ENCODE measurements around the gene WIPF3. TPM values are rescaled to one million over a fixed set of nuclear protein-coding genes. Genes with fewer than 3 reads are reported as not detected.
A peak's percentile ranks its signal among the peaks of the same experiment; 100 is the strongest.

The WIPF3 gene
- total RNA-seq, 2 donors from 2014 or later = not detected

DNA sequence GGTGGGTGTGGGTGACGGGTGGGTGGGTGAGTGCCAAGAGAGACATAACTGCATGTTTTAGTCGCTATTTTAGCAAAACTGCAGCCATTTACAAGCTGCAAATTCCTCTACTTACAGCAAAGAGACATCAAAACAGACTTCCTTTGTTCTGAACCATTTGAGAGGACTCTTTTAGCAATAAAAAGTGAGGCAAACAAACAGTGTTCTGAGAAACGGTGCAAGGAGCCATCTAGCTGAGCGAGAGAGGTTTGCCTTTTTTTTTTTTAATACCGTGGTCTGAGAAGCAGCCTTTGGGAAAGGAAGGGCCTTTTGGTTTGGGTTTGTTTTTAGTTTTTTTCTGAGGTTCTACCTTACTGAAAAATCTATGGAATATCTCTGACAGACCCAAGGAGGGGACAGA is 120.4 kb downstream of the WIPF3 start:
- DNase-seq (ENCODE audit: low spot score) (no peak), ATAC-seq (no peak)
- Mint-ChIP-seq H3K9me3 (no peaks in the 10 kb centered on the region), H3K4me3 (no peak overlapping the region), H3K36me3 (no peaks in the 10 kb centered on the region), H3K27me3 (no peaks in the 10 kb centered on the region), H3K27ac (no peak overlapping the region), H3K4me1 (ENCODE audit: low read depth in 2 of 2) (peaks cover 0 to 2% of the 10 kb centered on the region in 2 donors)

DNA sequence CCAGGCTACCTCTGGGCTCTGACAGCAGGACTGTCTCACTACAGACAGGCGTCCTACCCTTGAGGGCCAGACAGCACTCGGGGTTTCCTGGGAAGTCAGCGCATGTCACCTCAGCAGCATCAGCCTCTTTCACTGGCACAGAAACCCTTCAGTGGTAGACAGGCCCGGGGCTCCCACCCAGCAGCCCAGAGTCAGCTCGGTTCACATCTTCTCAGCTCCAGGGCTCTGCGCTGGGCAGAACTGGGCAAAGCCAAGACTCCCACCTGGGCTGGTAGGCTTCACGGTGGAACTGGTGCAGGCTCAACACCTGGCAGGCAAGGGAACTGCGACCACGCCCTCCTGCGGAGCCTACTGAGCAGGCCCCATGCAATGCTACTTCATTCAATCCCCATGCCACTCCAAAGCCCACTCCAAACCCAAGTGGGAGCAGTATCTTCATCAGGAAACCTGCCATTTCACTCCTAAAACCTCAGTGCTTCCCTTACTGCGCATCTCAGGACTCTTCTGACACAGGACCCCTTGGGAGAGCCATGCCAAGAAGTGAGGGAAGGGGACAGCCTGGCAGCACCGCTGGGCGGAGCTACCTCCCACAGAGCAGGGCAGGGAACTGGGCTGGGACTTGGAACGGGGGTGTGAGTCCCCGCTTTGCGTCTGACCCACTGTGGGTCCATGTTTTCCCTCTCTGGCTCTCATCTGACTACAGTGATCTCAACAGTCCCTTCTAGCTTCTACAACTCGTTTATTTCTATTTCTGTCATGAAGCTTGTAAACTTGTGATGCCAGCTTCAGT is 122.9 kb downstream of the WIPF3 start:
- Mint-ChIP-seq H3K27me3 (no peaks in the 10 kb centered on the region), H3K9me3 (no peaks in the 10 kb centered on the region), H3K36me3 (no peaks in the 10 kb centered on the region), H3K4me1 (ENCODE audit: low read depth in 2 of 2) (peaks cover 0 to 2% of the 10 kb centered on the region in 2 donors), H3K27ac (no peak overlapping the region), H3K4me3 (no peak overlapping the region)
- no peak for DNase-seq (ENCODE audit: low spot score)
- peak; percentile 22 to 55 for ATAC-seq

DNA sequence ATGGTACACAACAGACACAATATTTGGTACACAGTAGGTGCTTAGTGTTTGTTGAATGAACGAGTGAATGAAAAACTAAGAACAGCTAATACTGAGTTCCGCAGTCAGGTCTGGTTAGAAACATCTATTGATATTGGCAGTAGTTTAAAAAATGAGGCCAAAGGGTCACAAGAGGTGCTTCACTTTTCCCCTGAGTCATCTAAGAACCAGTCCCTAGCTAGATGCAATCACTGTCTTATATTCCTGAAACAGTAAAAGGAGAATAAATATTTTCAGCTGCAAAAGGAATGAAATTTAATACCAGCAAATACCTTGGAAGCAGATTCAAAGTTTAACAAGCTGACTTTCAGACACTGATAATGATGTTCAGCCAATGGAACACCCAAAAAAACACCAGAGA is 128.8 kb downstream of the WIPF3 start:
- H3K27ac Mint-ChIP-seq = no peak overlapping the region

DNA sequence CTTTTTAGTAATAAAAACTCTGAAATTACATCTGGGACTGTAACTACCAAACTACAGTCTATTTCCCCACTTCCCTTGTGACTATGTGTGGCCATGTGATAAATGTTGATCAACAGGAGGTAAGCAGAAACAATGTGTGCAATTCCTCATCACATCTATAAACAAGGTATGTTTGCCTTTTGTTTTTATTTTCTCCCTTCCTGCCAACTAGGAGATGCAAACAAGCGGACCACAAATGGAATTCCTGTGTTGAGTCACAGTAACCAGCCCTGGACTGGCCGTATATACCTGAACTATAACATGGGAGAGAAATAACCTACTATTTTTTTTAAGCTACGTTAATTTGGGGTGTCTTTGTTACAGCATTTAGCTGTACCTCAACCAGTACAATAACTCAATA is 130.8 kb downstream of the WIPF3 start:
- DNase-seq (ENCODE audit: low spot score) (no peak), ATAC-seq (no peak)
- Mint-ChIP-seq H3K36me3 (no peaks in the 10 kb centered on the region), H3K4me3 (no peak overlapping the region), H3K27ac (no peak overlapping the region), H3K27me3 (no peaks in the 10 kb centered on the region), H3K9me3 (no peaks in the 10 kb centered on the region), H3K4me1 (ENCODE audit: low read depth in 2 of 2) (no peaks in the 10 kb centered on the region)

More for the DNA sequence above, 128.8 kb downstream of the WIPF3 start:
- no peaks in the 10 kb centered on the region for H3K36me3 Mint-ChIP-seq
- no peak for DNase-seq (ENCODE audit: low spot score)
- no peaks in the 10 kb centered on the region for H3K9me3 Mint-ChIP-seq
- H3K4me1 Mint-ChIP-seq (ENCODE audit: low read depth in 2 of 2) = no peaks in the 10 kb centered on the region
- no peak overlapping the region for H3K4me3 Mint-ChIP-seq
- no peak for ATAC-seq
- no peaks in the 10 kb centered on the region for H3K27me3 Mint-ChIP-seq

DNA sequence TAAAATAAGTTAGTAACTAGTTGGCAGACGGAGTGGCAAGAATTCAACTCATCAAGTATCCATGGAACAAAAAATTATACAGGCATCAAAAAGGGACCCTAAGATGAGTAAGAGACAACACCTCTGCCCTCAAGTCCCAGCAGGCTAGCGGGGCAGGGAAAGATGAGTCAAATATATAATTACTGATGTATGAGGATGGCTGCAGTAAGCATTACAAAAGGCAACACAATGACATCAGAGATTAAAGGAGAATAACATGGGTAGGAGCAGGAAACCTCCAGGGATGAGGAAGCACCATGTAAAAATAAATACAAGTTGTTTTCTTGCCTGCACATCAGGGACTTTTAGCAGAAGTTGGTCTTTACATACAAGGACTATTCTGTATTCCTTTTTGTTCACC is 133.9 kb downstream of the WIPF3 start:
- no peak overlapping the region for H3K27ac Mint-ChIP-seq

DNA sequence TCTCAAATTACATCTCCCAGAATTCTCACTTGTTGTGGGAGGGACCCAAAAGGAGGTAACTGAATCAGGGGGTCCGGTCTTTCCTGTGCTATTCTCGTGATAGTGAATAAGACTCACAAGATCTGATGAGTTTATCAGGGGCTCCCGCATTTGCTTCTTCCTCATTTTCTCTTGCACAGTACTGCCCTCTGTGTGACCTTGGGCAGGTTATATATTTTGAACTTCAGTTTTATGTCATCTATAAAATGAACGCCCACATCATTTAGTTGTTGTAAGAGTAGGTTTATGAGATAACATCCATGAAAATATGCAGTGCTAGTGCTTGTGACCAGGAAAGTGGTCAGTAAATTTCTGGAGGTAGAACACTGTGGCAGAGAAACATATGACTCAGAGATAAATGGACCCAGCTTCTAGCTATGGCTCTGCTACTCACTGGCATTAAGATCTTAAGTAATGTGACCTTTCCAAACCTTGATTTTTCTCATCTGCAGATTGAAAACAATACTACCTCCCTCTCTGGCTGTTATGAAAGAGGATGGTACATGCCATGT is 139.0 kb downstream of the WIPF3 start:
- no peaks in the 10 kb centered on the region for H3K4me1 Mint-ChIP-seq (ENCODE audit: low read depth in 2 of 2)
- no peaks in the 10 kb centered on the region for H3K36me3 Mint-ChIP-seq
- H3K9me3 Mint-ChIP-seq = no peaks in the 10 kb centered on the region
- no peak overlapping the region for H3K27ac Mint-ChIP-seq
- DNase-seq (ENCODE audit: low spot score) = no peak
- no peak for ATAC-seq
- H3K4me3 Mint-ChIP-seq = no peak overlapping the region
- H3K27me3 Mint-ChIP-seq = no peaks in the 10 kb centered on the region

More for the DNA sequence above, 133.9 kb downstream of the WIPF3 start:
- H3K4me1 Mint-ChIP-seq (ENCODE audit: low read depth in 2 of 2) = no peaks in the 10 kb centered on the region
- H3K36me3 Mint-ChIP-seq = no peaks in the 10 kb centered on the region
- ATAC-seq = no peak
- no peak overlapping the region for H3K4me3 Mint-ChIP-seq
- no peaks in the 10 kb centered on the region for H3K27me3 Mint-ChIP-seq
- no peak for DNase-seq (ENCODE audit: low spot score)
- no peaks in the 10 kb centered on the region for H3K9me3 Mint-ChIP-seq

DNA sequence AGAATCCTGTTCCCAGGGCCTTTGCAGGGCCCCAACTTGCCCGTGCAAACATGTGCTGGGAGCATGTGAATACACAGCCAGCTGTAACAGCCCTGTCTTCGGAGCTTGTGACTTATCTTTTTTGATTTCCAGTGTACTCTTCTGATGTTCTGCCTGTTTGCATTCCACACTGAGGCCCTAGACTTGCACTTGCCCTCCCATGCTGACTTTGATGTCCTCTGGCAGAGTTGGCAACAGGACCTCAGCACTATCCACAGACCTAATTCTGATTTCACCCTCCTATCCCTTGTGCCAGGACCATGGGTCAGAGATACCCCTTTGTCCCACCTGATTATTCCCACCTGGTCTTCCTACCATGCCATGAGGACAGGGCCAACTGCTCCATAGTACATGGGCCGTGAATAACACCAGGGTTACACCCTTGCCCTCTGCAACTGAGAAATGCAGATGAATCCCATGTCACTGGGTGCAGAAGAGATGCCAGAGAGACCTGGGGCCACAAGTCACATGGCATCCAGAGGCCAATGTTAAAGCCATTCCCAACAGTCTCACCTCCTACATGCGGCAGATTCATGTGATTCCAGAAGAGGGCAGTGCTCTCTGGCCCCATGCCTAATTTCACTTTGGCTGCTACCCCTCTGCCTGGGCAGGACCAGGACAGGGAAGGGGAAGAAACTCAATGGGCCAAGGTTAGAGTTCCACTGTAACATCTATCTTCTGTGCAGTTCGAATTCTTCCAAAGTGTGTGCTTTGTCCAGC is 140.3 kb downstream of the WIPF3 start:
- no peak overlapping the region for H3K27ac Mint-ChIP-seq
- ATAC-seq (no peak), DNase-seq (ENCODE audit: low spot score) (no peak)
- H3K27me3 Mint-ChIP-seq = no peaks in the 10 kb centered on the region
- H3K9me3 Mint-ChIP-seq = no peaks in the 10 kb centered on the region
- no peaks in the 10 kb centered on the region for H3K36me3 Mint-ChIP-seq
- H3K4me3 Mint-ChIP-seq = no peak overlapping the region
- H3K4me1 Mint-ChIP-seq (ENCODE audit: low read depth in 2 of 2) = no peaks in the 10 kb centered on the region

DNA sequence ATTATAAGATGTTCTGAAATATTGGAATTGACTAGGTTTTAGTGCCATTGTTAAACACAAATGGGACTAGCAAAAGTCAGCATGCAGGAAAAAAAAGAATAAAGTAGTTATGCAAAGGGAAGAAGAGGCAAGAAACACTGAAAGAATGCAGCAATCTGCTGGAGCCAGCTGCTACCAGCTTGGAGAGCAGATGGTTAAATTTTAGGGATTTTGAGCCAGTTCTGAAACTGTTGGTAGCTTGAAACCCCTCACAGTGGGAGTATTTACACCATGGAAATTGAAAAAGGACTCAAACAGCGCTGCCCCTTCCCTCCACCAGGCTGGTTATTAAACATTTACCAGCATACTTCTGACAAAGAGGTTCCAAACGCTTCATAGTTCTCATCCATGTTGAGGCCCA is 142.3 kb downstream of the WIPF3 start:
- no peak overlapping the region for H3K27ac Mint-ChIP-seq
- H3K4me1 Mint-ChIP-seq (ENCODE audit: low read depth in 2 of 2) = peaks cover 0 to 3% of the 10 kb centered on the region in 2 donors

DNA sequence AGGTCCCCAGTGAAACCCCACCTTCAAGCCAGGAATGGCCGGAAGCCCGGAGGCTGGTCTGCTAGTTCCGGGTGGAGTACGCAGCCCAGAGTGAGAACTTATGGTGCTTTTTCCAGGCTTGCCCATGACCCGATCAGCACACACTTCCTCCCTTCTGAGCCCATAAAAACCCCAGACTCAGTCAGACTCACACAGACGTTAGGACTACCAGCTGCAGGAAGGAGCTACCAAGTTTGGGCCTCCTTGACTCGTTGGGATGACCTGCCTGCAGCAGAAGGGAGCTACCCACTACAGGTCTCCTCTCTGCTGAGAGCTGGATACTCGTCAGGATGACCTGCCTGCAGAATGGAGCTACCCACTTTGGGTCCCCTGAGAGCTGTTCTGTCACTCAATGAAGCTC is 144.2 kb downstream of the WIPF3 start:
- DNase-seq (ENCODE audit: low spot score) = no peak
- Mint-ChIP-seq H3K27me3 (no peaks in the 10 kb centered on the region), H3K4me3 (no peak overlapping the region), H3K27ac (no peak overlapping the region), H3K36me3 (no peaks in the 10 kb centered on the region), H3K4me1 (ENCODE audit: low read depth in 2 of 2) (peaks cover 10 to 20% of the 10 kb centered on the region in 2 donors), H3K9me3 (no peaks in the 10 kb centered on the region)
- no peak for ATAC-seq

More for the DNA sequence above, 142.3 kb downstream of the WIPF3 start:
- H3K36me3 Mint-ChIP-seq = no peaks in the 10 kb centered on the region
- ATAC-seq = no peak
- no peak overlapping the region for H3K4me3 Mint-ChIP-seq
- DNase-seq (ENCODE audit: low spot score) = no peak
- no peaks in the 10 kb centered on the region for H3K9me3 Mint-ChIP-seq
- no peaks in the 10 kb centered on the region for H3K27me3 Mint-ChIP-seq

DNA sequence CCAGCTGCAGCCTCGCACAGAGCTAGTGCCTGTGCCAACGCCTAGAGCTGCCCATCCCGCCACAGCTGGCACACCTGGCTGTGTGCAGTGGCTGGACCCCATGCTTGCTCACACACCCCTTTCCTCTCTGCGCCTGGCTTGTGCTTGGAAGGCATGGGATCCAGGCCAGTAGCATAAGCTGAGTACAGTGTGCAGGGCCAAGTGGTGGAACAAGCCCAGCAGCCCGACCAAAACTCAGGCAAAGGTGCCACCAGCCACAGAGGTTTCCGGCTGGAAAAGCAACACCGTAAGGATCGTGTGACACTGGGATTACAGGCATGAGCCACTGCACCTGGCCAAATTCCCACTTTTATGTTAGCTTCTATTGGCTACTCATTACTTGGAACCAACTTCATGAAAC is 144.9 kb downstream of the WIPF3 start:
- DNase-seq (ENCODE audit: low spot score) (no peak), ATAC-seq (no peak)
- no peaks in the 10 kb centered on the region for H3K27me3 Mint-ChIP-seq

DNA sequence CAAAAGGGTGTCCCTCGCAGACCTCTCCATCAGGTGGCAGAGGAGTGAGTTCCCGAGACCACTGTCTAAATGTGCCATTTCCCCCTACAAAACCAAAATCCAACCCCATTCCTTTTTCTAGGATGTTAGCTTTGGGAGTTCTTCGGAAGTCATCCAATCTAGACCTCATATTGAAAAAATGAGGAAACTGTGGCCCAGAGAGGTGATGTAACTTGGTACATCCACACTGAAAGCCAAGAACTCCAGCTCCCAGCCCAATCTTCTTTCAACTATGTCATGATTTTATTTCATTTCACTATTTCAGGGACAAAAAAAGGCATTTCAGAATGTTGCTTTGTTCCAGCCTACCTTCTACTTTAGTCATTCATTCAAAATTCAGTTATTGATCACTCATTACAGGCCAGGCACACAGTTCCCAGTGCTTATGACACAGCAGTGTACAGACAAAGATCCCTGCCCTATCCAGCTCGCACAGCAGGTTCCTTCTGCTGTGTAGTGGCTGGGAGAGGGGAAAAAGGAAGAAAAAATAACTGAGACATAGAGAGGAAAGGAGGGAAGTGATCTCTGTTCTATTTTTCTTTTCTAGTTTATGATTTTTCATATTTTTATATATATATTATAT is 147.5 kb downstream of the WIPF3 start:
- ATAC-seq = no peak
- DNase-seq (ENCODE audit: low spot score) = no peak
- Mint-ChIP-seq H3K9me3 (no peaks in the 10 kb centered on the region), H3K36me3 (no peaks in the 10 kb centered on the region), H3K27ac (peak overlapping the region in 1 of 2 donors; percentile 13), H3K27me3 (no peaks in the 10 kb centered on the region), H3K4me1 (ENCODE audit: low read depth in 2 of 2) (peaks cover 20 to 35% of the 10 kb centered on the region in 2 donors), H3K4me3 (no peak overlapping the region)

More for the DNA sequence above, 144.9 kb downstream of the WIPF3 start:
- Mint-ChIP-seq H3K4me3 (no peak overlapping the region), H3K27ac (no peak overlapping the region), H3K9me3 (no peaks in the 10 kb centered on the region), H3K36me3 (no peaks in the 10 kb centered on the region), H3K4me1 (ENCODE audit: low read depth in 2 of 2) (peaks cover 17 to 27% of the 10 kb centered on the region in 2 donors)

DNA sequence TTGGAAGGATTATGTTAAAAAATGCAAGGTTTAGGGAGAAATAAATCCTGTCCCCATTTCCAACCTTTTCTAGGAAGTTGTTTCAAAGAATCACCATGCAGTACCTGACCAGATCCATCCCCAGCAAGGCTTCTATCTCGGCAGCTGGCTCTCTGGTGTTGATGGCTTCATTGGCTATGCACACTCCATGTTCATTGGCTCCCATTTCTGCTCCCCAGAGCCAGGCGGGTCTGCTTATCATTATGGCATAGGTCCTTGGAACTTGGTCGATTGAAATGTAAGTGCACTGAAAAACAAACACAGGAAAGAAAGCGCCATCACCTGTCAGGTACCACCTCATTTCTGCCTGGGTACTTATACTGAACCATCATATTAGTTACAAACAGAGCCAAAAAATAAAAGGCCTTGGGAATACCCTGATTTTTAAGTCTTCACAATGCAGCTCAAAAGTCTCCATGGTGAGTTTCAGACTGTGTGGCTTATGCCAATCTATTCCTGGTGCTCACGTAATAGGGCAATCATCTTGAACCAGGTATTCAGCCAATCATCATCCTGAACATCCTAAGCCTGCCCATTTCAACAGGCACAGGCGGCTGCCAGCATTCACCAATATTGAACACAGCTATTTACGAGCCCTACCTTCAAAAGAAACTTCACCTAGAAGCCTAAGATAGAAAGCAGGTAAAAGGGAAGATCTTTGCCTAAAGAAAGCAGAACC is 148.9 kb downstream of the WIPF3 start:
- H3K9me3 Mint-ChIP-seq = no peaks in the 10 kb centered on the region
- peaks cover 20 to 35% of the 10 kb centered on the region in 2 donors for H3K4me1 Mint-ChIP-seq (ENCODE audit: low read depth in 2 of 2)
- H3K27me3 Mint-ChIP-seq = no peaks in the 10 kb centered on the region
- DNase-seq (ENCODE audit: low spot score) (no peak), ATAC-seq (no peak)
- no peak overlapping the region for H3K4me3 Mint-ChIP-seq
- H3K36me3 Mint-ChIP-seq = no peaks in the 10 kb centered on the region
- H3K27ac Mint-ChIP-seq = peak overlapping the region in 1 of 2 donors; percentile 19

DNA sequence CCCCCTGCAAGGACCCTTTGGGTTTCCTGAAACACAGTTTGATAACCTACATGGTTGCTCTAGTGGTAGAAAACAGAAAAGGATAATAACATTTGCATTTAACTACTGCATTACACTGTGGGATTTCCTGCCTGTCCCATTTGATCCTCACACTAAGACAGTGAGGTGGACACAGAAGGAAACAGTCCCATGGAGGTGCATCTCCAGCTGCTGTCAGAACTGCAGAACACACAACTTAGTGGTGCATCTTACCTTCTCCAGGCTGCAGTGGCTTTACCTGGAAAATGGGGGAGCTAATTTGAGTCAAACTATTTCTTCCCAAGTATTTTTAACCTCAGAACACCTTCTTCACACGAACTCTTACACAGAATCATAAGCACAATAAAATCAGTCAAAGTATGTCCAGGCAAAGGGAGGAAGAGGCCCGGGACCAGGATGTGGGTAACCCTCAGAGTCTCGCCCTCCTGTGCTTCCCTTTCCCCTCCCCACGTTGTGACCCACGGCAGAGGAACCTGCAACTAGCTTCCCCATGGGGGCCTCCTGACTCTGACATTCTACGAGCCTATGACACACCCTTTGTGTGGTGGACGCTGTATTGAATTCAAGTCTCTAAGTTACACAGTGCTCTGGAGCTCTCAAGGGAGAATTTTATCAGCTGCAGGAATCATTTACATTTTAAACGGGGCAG is 149.6 kb downstream of the WIPF3 start:
- no peaks in the 10 kb centered on the region for H3K36me3 Mint-ChIP-seq
- DNase-seq (ENCODE audit: low spot score) (no peak), ATAC-seq (peak; percentile 76 to 84)
- H3K9me3 Mint-ChIP-seq = no peaks in the 10 kb centered on the region
- H3K27ac Mint-ChIP-seq = peak overlapping the region; percentile 8 to 19
- peaks cover 20 to 35% of the 10 kb centered on the region in 2 donors for H3K4me1 Mint-ChIP-seq (ENCODE audit: low read depth in 2 of 2)
- no peaks in the 10 kb centered on the region for H3K27me3 Mint-ChIP-seq
- H3K4me3 Mint-ChIP-seq = peak overlapping the region; percentile 45
